Measurements from ENCODE around the gene ZSCAN12. TPM values are rescaled to one million over a fixed set of nuclear protein-coding genes. Genes with fewer than 3 reads are reported as not detected.

The ZSCAN12 gene
- polyA plus RNA-seq, 1 donor (not counting 4 experiments of a cell fraction or from before 2014, with no cell fraction given) = 4.0 TPM

DNA sequence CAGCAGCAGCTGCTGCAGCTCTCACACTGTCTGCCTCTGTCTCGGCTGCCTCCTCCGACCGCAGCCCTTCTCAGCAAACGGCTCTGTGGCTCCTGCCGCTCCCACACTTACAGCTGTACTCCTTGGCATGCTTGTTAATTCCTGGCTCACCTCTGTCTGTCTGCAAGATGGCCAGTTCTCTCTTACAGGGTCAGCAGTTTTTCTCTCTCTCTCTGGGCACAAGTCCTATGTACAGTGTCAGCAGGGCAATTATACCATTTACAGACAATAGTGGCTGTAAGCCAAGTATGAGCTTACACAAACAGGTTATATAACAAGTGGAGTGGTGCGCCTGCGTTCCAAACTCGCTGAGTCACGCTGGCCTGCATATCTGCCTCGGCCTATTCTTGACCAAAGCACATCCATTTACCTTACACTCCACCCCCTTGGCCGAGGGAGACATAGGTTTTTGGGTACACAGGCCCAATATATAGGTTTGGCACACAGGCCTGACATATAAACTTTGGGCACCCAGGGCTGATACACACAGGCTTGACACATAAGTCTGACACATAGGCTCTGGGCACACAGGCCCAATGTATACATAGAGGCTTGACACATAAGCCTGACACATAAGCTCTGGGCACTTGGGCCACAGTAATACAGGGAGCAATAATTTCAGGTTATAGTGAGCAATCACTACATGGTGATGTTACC lies 45.4 kb downstream of the ZSCAN12 start:
- peak; percentile 55 for DNase-seq (ENCODE audit: low read depth, low spot score)

GRCh38 chr6:28353356-28353755 lies 46.2 kb downstream of the ZSCAN12 start:
- TF ChIP-seq, protein P1, sequence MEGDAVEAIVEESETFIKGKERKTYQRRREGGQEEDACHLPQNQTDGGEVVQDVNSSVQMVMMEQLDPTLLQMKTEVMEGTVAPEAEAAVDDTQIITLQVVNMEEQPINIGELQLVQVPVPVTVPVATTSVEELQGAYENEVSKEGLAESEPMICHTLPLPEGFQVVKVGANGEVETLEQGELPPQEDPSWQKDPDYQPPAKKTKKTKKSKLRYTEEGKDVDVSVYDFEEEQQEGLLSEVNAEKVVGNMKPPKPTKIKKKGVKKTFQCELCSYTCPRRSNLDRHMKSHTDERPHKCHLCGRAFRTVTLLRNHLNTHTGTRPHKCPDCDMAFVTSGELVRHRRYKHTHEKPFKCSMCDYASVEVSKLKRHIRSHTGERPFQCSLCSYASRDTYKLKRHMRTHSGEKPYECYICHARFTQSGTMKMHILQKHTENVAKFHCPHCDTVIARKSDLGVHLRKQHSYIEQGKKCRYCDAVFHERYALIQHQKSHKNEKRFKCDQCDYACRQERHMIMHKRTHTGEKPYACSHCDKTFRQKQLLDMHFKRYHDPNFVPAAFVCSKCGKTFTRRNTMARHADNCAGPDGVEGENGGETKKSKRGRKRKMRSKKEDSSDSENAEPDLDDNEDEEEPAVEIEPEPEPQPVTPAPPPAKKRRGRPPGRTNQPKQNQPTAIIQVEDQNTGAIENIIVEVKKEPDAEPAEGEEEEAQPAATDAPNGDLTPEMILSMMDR (optimal IDR thresholded peaks at IDR 0.05 in 1 of 3, IDR thresholded peaks at IDR 0.05 in 1 of 3, conservative IDR thresholded peaks at IDR 0.05 in 1 of 3; ENCODE audit: extremely low read depth in 1 of 3, insufficient read depth in 2 of 3, low read length in 3 of 3) = no peak
- no peak for TF ChIP-seq EZH2 (IDR thresholded peaks at IDR 0.05; ENCODE audit: low read length)
- Histone ChIP-seq H3K36me3 (ENCODE audit: control insufficient read depth in 2 of 2, extremely low read depth in 1 of 2, insufficient read depth in 2 of 2, low read length in 2 of 2) (no peaks in the 10 kb centered on the region), H3K9ac (ENCODE audit: control insufficient read depth, extremely low read depth, insufficient read depth, low read length) (peak overlapping the region; percentile 67), H3K4me3 (ENCODE audit: control insufficient read depth in 2 of 3, extremely low read depth in 1 of 3, insufficient read depth in 2 of 3, low read depth in 1 of 3, low read length in 3 of 3) (peak overlapping the region in 2 of 3 experiments; percentile 30 to 69), H3K4me1 (ENCODE audit: control insufficient read depth, extremely low read depth, insufficient read depth, low read length) (peaks cover 35% of the 10 kb centered on the region), H3K27ac (ENCODE audit: control insufficient read depth, insufficient read depth, low read length) (peak overlapping the region; percentile 67), H3K4me2 (ENCODE audit: control insufficient read depth, extremely low read depth, insufficient read depth, low read depth, low read length) (peak overlapping the region; percentile 44), H4K20me1 (ENCODE audit: control insufficient read depth, extremely low read depth, insufficient read depth, low read length) (no peaks in the 10 kb centered on the region), H3K79me2 (ENCODE audit: control insufficient read depth, insufficient read depth, low read length) (peaks cover 36% of the 10 kb centered on the region), H3K27me3 (ENCODE audit: control insufficient read depth, extremely low read depth, insufficient read depth, low read length) (no peaks in the 10 kb centered on the region), H3K9me3 (ENCODE audit: control insufficient read depth, low read depth, low read length) (no peaks in the 10 kb centered on the region), H2AFZ (ENCODE audit: control insufficient read depth, low read length) (peak overlapping the region; percentile 48), H3K9me1 (ENCODE audit: control insufficient read depth, extremely low read depth, insufficient read depth, low read length) (peaks cover 3% of the 10 kb centered on the region)
- dilution Hi-C loops (cut with MboI; ENCODE audit: extremely low pct_ligation_motif_present, low sequenced_read_pairs) = no loop called here
- no peak for FAIRE-seq
- DNase-seq (ENCODE audit: low read depth, low spot score) = no peak

More for the DNA sequence above, 45.4 kb downstream of the ZSCAN12 start:
- peak overlapping the region; percentile 67 for H3K9ac ChIP-seq (ENCODE audit: control insufficient read depth, extremely low read depth, insufficient read depth, low read length)
- H3K79me2 ChIP-seq (ENCODE audit: control insufficient read depth, insufficient read depth, low read length) = peaks cover 36% of the 10 kb centered on the region
- no peaks in the 10 kb centered on the region for H3K27me3 ChIP-seq (ENCODE audit: control insufficient read depth, extremely low read depth, insufficient read depth, low read length)
- peak overlapping the region; percentile 67 for H3K27ac ChIP-seq (ENCODE audit: control insufficient read depth, insufficient read depth, low read length)
- dilution Hi-C loops (cut with MboI; ENCODE audit: extremely low pct_ligation_motif_present, low sequenced_read_pairs) = no loop called here
- peak overlapping the region; percentile 29 to 69 (median 30) for H3K4me3 ChIP-seq (ENCODE audit: control insufficient read depth in 2 of 3, extremely low read depth in 1 of 3, insufficient read depth in 2 of 3, low read depth in 1 of 3, low read length in 3 of 3)
- H3K36me3 ChIP-seq (ENCODE audit: control insufficient read depth in 2 of 2, extremely low read depth in 1 of 2, insufficient read depth in 2 of 2, low read length in 2 of 2) = no peaks in the 10 kb centered on the region
- peak overlapping the region; percentile 61 for H2AFZ ChIP-seq (ENCODE audit: control insufficient read depth, low read length)
- no peaks in the 10 kb centered on the region for H3K9me3 ChIP-seq (ENCODE audit: control insufficient read depth, low read depth, low read length)
- TF ChIP-seq, protein P1 (optimal IDR thresholded peaks at IDR 0.05 in 1 of 3, IDR thresholded peaks at IDR 0.05 in 1 of 3, conservative IDR thresholded peaks at IDR 0.05 in 1 of 3; ENCODE audit: extremely low read depth in 1 of 3, insufficient read depth in 2 of 3, low read length in 3 of 3) = no peak
- no peak for TF ChIP-seq EZH2 (IDR thresholded peaks at IDR 0.05; ENCODE audit: low read length)
- H3K4me2 ChIP-seq (ENCODE audit: control insufficient read depth, extremely low read depth, insufficient read depth, low read depth, low read length) = peak overlapping the region; percentile 44
- FAIRE-seq = peak; percentile 72
- H3K9me1 ChIP-seq (ENCODE audit: control insufficient read depth, extremely low read depth, insufficient read depth, low read length) = peaks cover 3% of the 10 kb centered on the region
- no peaks in the 10 kb centered on the region for H4K20me1 ChIP-seq (ENCODE audit: control insufficient read depth, extremely low read depth, insufficient read depth, low read length)
- H3K4me1 ChIP-seq (ENCODE audit: control insufficient read depth, extremely low read depth, insufficient read depth, low read length) = peaks cover 35% of the 10 kb centered on the region

All from keratinocyte (primary cell).